HG03045 (cell line): ENCODE results near the gene FAAH.

Experiments
- ATAC-seq: cut with Tn5 transposase; IDR thresholded peaks from one replicate; pipeline ENCODE4 v1.9.1; 2021; ENCODE audit warnings: mild to moderate bottlenecking, moderate library complexity; ENCODE audit not compliant: unreplicated experiment

FAAH gene

DNA sequence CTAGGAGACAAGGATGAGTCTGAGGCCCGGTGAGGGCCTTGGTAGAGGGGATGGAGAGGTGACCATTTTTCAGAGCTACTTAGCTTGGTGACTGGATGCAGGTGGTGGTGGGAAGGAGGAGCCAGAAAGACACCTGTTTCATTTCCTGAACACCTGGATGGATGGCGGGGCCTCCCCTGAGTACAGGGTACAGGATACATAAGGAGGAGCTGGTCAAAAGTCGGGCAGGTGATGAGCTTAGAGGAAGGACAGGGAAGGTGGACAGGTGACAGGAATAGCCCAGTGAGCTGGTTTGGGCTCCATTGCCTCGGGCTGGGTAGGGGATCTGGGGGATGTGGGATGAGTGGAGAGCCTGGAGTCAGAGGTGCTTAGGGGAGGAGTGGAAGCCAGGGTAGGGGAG, 6.3 kb downstream of the FAAH start:
- no peak for ATAC-seq

DNA sequence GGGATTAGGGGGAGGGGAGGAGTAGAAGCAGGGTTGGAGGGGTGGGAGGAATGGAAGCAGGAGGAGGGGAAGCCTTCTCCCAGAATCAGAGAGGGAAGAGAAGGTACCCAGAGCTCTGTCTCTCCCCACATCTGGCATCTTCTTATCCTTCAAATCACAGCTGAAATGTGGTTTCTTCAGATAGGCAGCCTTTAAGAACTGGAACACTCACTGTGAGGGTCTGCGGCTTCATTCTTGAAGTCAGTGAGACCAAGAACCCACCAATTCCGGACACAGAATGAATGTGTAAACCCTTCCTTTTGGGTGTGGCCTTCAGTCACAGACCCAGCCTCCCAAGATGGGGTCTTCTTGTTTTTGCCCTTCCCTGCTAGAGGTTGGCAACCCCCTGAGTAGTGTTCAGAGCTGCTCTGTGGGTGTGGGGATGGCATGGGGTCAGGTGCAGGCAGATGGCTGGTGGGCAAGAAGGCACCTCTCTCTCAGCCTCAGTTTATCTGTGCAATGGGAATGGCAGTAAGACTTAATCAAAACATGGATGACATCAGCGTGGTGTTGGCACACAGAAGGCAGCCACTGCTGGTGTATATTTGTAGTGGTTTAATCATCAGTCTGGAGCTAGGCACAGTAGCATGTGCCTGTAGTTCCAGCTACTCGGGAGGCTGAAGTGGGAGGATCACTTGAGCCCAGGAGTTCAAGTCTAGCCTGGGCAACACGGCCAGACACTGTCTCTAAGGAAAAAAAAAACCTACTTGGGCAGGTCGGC, 7.2 kb downstream of the FAAH start:
- ATAC-seq: no peak

DNA sequence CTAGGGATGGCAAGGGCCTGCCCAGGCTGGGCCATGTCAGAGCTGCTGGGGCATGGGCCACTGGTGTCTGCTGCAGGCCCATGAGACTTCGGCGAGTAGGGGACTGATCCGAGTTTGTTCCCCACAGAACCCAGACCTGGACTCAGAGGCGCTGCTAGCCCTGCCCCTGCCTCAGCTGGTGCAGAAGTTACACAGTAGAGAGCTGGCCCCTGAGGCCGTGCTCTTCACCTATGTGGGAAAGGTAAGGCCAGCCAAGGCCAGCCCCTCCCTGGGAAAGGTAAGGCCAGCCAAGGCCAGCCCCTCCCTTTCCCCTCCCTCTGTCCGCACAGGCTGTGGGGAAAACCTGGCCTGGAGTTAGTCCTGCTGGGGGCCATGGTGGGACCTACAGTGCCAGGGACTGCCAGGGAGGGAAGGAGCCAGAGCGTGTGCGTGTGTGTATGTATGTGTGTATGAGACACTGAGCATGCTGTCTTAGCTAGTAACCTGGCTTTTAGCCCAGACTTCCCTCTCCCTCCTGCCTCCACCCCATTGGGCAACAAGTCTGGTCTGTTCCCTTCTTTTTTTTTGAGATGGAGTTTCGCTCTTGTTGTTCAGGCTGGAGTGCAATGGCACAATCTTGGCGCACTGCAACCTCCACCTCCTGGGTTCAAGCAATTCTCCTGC, 8.0 kb downstream of the FAAH start:
- ATAC-seq: no peak

DNA sequence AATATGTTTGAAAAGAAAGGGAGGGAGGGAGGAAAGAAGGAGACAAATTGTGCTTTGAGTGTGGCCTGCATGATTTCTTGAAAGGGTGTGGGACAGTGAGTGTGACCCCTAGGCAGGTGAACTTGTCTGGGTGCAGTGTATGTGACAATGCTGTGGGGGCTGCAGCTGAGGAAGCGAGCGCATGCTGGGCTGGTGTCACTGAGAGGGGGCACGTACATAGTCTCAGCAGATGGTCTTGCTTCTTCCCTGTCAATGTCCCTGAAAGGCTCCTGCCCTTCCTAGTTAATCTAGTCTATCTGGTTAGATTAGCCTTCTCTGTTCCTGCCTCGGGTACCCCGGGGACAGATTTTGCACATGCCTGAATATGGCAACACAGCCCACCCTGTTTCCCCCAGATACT, 9.8 kb downstream of the FAAH start:
- no peak for ATAC-seq

DNA sequence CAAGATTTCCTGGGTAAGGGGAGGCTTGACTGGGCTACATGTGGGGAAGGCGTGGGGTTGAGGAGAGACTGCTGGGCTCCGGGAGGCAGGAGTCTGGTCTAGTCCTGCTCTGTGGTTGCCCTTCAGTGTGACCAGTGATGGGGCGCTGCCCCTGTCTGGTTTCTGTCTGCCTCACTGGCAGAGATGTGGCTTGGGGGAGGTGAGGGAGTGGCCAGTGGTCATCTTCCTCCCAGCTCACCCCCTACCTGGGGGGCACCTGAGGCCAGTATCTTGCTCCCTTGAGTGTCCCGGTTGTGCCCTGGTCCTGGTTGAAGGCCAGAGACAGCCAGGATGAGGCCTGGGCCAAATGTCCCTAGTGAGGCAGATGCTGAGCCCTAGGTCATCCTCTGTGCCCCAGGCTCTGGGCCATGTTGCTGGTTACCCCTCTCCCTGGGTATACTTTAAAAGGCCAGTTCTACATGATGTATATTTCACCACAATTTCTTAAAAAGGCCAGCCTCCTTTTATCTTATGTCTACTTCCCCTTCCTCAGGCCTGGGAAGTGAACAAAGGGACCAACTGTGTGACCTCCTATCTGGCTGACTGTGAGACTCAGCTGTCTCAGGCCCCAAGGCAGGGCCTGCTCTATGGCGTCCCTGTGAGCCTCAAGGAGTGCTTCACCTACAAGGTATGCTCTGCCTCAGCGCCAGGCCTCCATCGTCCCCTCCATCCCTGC, 10.5 kb downstream of the FAAH start:
- no peak for ATAC-seq

DNA sequence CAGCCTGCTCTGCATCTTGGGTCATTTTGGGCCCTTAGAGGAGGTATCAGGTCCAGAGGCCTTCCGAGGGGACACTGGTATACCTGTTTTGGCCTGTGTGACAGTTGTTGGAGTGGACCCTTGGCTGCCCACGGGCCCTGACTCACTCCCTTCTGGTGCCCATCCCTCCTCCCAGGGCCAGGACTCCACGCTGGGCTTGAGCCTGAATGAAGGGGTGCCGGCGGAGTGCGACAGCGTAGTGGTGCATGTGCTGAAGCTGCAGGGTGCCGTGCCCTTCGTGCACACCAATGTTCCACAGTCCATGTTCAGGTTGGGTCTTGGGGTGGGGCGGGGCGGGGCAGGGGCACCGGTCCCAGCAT, 11.1 kb downstream of the FAAH start:
- ATAC-seq: no peak

DNA sequence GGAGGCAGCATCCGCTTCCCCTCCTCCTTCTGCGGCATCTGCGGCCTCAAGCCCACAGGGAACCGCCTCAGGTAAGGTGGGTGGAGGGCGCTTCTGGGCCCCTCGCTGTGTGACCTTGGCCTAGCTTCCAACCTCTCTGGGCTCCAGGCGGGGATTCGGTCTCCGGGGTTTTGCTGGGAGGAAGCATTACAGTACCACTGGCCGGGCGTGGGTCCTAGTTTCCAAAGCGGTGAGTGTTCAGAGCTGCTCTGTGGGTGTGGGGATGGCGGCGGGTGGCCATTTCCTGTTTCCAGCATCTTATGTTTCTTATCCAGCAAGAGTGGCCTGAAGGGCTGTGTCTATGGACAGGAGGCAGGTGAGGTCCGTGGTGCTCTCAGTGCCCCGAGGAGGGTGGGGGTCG, 11.6 kb downstream of the FAAH start:
- no peak for ATAC-seq

DNA sequence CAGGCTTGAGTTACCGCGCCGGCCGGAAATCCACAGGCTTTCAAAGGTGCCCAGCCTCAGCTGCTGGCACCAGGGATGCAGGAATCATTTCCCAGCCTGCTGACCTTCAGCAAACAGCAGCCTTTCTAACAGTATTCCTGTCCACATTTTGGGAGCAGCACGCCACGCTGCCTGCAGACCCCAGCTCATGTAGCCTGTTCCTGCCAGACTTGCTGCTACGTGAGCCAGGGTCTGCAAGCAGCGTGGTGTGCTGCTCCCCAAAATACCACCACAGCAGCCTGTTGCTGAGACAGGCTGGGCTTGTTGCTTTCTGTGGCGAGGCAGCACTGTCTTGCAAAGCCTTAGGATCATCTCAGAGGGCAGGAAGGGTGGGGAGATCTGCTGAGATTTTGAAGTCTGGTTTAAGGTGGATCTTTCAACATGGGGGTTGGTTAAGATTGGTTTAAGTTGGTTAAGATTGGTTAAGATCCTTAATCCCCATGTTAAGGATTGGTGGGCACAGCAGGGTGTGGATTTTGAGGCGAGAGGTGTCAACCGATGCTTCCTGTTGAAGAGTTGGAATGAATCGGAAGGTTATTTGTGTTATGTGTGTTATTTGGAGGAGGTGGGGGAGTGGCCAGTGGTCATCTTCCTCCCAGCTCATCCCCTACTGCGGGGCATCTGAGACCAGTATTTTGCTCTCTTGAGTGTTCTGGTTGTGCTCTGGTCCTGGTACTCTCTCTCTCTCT, 12.9 kb downstream of the FAAH start:
- no peak for ATAC-seq

DNA sequence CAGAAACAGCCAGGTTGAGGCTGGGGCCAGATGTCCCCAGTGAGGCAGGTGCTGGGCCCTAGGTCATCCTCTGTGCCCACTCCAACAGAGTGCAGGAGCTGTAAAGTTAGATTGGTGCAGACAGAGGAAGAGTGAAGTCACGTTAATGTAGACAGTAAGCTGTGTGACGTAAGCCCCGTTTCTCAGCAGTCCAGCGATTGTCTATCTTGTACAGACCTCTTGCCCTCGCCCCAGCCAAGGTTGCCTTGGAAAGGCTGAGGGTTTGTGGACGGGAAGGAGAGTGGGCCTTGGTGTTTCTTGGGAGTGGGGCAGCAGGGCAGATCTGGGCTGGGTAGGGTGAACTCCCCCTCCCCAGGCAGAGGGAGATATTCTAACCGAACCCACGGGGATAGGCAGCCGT, 13.5 kb downstream of the FAAH start:
- no peak for ATAC-seq

DNA sequence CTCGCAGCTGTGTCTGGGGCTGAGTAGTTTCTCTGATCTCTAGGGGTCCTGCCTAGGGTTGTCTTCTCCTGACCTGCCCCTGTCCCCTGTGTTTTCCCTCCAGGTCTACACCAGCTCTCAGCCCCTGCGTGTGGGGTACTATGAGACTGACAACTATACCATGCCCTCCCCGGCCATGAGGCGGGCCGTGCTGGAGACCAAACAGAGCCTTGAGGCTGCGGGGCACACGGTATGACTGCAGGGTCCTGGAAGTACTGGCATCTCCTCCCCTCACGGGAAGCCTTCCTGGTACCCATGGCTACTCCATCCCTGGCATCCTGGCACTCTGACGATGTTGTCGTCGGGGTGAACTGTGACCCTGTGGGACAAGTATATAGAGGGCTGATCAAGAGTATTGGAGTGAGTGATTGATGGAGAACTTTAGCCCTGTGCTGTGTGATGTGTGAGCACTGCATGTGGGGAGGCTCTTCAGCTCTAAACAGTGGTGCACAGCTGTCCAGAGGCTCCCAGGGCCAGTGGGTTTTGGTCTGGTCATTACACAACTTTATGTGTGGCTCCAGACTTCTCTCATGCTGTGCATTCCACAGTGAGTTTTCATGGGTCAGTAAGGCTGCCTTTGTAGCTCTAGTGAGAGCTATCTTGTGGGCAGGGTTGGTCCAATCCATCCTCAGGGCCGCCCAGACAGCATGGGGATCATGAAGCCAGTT, 14.4 kb downstream of the FAAH start:
- ATAC-seq: no peak

DNA sequence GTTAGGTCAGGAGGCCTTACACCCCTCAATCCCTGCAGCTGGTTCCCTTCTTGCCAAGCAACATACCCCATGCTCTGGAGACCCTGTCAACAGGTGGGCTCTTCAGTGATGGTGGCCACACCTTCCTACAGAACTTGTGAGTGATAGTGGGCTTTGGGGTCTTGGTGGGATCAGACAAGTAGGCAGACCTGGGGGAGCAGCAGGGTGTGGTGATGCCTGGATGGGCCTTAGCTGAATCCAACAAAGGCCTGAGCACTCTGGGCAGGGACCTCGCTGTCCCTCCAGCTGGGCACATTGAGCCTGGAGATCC, 14.9 kb downstream of the FAAH start:
- no peak for ATAC-seq

DNA sequence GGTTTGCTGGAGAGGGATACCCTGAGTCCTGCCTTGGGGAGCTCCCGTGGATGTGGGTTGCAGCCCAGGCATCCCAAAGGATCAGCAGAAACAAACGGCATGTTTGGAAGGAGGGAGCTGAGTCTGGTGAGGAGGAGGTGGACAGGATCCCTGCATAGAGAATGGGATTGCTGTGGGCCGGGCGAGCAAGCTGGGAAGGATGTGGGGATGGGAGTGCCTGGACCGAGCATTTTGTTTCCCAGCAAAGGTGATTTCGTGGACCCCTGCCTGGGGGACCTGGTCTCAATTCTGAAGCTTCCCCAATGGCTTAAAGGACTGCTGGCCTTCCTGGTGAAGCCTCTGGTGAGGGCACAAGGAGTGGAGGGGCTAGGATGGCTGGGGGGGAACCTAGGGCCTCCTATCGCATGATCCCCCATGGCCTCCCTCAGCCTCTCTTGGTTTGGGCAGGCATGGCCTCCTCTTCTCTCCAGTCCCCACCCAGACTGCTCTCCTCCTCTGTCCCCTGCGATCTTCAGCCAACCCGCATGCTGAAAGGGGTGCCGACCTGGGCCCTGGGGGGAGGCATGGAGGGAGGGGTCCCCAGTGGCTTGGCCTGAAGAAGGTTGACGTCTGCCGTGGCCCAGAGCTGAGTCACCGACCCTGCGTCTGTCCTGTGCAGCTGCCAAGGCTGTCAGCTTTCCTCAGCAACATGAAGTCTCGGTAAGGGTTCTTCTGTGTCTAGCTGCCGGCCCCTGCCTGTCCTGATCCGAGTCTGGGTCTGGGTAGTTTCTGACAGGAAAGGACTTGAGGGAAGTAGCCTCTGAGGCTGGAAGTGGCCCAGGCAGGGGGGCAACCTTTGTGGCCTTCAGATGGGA, 16.3 kb downstream of the FAAH start:
- ATAC-seq: no peak

DNA sequence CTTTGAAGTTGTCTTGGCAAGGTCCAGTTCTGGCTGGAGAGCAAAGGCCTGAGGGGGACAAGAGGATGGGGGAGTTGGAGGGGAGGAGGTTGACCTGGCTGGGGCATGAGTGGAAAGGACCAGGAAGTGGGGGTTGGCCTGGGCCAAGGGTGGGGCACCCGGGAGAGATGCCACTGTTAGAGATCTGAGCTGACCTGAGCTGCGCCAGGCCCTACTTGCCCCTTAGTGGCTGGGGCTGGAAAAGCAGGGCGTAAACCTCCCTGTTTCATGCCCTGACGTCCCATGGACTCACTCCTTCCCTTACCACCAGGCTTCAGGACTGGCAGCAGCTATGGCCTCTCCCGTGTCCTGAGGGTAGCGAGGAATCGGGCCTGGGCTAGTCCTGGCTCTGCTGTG, 16.9 kb downstream of the FAAH start:
- no peak for ATAC-seq

DNA sequence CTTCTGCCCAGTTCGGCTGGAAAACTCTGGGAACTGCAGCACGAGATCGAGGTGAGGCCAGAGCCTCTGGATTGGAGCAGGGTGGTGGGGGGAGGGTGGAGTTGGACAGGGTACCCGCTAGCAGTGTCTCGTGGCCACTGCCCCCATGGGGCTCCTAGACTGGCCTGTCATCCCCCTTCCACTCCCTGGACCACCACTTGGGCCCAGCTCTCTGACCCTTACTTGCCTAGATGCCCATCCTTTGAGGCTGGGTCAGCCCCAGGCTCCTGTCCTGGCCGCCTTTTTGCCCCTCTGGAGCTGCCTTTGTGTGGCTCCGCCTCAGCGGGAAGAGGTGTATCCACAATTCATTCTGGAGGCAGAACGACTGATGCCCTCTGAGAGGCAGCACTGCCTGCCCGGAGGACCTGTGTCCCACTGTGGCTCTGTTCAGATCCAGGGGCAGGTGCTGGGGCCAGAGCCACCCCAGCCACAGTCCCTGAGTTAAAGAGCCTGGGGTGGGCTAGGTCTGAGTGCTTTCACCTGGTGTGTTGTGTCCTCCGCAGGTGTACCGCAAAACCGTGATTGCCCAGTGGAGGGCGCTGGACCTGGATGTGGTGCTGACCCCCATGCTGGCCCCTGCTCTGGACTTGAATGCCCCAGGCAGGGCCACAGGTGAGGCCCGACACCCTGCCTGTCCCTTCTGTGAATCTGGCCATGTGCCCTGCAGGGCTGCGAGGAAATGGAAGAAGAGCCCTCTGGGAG, 17.7 kb downstream of the FAAH start:
- ATAC-seq: no peak

DNA sequence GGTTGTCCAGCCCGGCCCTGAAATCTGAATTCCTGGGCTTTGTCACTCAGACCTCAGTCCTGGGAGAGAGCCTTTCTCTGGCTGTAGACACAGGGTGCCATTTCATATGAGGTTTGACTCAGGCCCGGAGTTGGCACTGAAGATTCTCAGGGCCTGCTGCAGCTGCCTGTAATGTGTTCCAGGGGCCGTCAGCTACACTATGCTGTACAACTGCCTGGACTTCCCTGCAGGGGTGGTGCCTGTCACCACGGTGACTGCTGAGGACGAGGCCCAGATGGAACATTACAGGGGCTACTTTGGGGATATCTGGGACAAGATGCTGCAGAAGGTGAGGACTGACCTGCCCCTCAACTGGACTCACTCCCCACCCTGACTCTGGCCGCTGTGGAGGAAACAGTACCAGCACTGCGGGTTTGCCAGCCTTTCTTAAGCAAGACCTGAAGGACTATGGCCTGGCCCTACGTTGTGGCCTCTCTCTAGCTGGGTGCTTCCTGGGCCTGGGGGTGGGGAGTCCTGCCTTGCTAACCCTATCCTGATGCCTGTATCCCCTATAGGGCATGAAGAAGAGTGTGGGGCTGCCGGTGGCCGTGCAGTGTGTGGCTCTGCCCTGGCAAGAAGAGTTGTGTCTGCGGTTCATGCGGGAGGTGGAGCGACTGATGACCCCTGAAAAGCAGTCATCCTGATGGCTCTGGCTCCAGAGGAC, 18.9 kb downstream of the FAAH start:
- no peak for ATAC-seq

DNA sequence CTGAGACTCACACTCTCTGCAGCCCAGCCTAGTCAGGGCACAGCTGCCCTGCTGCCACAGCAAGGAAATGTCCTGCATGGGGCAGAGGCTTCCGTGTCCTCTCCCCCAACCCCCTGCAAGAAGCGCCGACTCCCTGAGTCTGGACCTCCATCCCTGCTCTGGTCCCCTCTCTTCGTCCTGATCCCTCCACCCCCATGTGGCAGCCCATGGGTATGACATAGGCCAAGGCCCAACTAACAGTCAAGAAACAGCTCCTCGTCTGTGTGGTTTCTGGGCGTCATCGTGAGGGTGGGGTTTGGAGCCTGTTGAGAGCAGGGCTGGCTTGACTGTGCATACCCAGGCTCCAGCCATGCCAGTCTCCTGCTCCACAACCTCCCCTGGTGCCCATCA, 19.5 kb downstream of the FAAH start:
- no peak for ATAC-seq

DNA sequence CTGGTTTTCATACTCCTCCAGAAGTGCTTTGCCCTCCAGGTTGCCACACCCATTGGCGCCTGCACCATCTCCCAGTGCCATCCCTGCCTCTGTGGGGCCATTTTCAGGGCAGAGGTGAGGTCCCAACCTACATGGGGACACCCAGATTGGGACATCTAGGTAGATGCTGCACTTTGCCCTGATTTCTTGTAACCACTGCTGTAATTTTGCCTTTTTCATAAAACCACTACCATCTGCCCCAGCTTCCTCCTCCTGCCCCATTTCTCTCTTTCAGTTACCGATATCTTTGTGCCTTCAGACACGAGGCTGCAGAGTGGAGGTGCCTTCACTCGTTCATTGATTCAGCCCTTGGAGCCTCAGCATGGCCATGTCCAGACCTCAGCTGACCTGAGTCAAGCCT, 21.4 kb downstream of the FAAH start:
- no peak for ATAC-seq

DNA sequence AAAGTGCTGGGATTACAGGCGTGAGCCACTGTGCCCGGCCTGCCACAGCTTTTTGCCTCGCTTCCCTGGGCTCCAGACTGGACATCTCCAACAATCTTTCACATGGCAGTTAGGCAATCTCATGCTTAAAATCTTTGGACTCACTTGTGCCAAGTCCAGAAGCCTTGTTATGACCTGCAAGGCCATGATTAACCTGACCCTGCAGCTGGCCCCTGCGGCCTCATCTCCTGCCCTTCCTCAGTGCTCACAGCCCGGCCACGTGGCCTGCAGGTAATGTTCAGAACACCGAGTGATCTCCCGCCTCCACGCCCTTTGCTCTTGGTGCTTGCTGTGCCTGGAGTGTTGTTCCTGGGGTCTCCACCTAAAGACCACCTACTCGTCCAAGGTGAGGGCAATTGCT, 24.9 kb downstream of the FAAH start:
- no peak for ATAC-seq

DNA sequence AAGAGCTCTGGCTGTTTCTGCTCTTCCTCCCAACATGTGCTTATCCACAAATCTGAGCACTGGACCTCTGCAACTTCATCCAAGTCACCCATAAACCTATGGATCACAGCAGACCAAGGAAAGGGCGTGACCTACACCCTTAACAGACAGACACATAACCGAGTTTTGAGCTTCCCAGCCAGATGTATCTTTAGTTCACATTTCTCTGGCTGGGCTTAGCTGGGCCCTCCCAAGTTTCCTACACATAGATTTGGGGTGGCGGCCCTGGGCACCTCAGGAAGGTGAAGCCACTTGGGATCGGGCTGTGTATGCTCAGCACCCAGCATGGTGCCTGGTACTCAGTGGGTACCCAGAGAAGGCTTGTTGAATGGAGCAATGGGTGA, 26.4 kb downstream of the FAAH start:
- ATAC-seq: no peak
